ENCODE results near the gene TRIM9. TPM values are rescaled to one million over a fixed set of nuclear protein-coding genes. Genes with fewer than 3 reads are reported as not detected.
A peak's percentile ranks its signal among the peaks of the same experiment; 100 is the strongest.

Gene TRIM9
- total RNA-seq, 1 experiment from 2014 or later, result 2.6 TPM

DNA sequence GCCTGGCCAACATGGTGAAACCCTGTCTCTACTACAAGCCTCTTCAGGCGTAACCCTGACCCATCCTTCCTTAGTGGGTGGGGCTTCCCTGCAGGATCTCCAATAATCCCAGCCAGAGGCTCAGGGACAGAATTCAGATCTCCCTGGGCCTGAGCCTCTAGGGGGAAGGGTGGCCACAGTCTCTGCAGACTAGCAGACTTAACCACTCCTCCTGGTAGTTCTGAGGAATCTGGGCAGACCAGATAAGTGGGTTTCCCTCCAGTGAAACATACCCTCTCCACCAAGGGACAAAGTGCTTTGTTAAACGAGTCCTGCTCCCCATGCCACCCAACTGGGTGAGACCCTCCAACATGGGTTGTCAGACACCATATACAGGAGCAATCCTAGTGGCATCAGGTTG is 36.6 kb upstream of the TRIM9 start:
- ATAC-seq, result no peak
- H3F3A ChIP-seq (ENCODE audit: low read length, unreplicated experiment), result no peaks in the 10 kb centered on the region
- H4K20me1 ChIP-seq (ENCODE audit: low read length), result no peaks in the 10 kb centered on the region
- no peak overlapping the region for H3K27ac ChIP-seq (ENCODE audit: low read length)
- H3K27me3 ChIP-seq (ENCODE audit: low read length), result no peaks in the 10 kb centered on the region
- intact Hi-C loops (cut with micrococcal nuclease), result no loop called here
- H3K79me2 ChIP-seq (ENCODE audit: low read length), result no peaks in the 10 kb centered on the region
- TF ChIP-seq EZH2phosphoT487 (IDR thresholded peaks at IDR 0.05; ENCODE audit: borderline replicate concordance, low read length) (no peak), EZH2 (IDR thresholded peaks at IDR 0.05; ENCODE audit: low read length, unreplicated experiment) (no peak)
- TF ChIP-seq, protein P1, sequence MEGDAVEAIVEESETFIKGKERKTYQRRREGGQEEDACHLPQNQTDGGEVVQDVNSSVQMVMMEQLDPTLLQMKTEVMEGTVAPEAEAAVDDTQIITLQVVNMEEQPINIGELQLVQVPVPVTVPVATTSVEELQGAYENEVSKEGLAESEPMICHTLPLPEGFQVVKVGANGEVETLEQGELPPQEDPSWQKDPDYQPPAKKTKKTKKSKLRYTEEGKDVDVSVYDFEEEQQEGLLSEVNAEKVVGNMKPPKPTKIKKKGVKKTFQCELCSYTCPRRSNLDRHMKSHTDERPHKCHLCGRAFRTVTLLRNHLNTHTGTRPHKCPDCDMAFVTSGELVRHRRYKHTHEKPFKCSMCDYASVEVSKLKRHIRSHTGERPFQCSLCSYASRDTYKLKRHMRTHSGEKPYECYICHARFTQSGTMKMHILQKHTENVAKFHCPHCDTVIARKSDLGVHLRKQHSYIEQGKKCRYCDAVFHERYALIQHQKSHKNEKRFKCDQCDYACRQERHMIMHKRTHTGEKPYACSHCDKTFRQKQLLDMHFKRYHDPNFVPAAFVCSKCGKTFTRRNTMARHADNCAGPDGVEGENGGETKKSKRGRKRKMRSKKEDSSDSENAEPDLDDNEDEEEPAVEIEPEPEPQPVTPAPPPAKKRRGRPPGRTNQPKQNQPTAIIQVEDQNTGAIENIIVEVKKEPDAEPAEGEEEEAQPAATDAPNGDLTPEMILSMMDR (conservative IDR thresholded peaks at IDR 0.05; ENCODE audit: low read depth, low read length), result no peak
- H3K9ac ChIP-seq (ENCODE audit: low read length), result no peak overlapping the region
- no TSS peak for BruUV-seq (replicated peaks)
- DNase-seq, result peak; percentile 49
- H3K36me3 ChIP-seq (ENCODE audit: low read depth, low read length), result no peaks in the 10 kb centered on the region
- POLR2A ChIA-PET (ENCODE audit: unreplicated experiment), result no interaction called here
- H3K9me2 ChIP-seq (replicated peaks; ENCODE audit: low read length), result peaks cover 6% of the 10 kb centered on the region
- H3K4me1 ChIP-seq (ENCODE audit: insufficient read depth, low read length), result peaks cover 7% of the 10 kb centered on the region
- no peak overlapping the region for H2AFZ ChIP-seq (ENCODE audit: low read length)
- H3K4me3 ChIP-seq (ENCODE audit: low read length), result no peak overlapping the region
- CTCF ChIA-PET, result no interaction called here
- no peak overlapping the region for H3K4me2 ChIP-seq (ENCODE audit: low read length)
- no peaks in the 10 kb centered on the region for H3K9me3 ChIP-seq (ENCODE audit: low read length)

DNA sequence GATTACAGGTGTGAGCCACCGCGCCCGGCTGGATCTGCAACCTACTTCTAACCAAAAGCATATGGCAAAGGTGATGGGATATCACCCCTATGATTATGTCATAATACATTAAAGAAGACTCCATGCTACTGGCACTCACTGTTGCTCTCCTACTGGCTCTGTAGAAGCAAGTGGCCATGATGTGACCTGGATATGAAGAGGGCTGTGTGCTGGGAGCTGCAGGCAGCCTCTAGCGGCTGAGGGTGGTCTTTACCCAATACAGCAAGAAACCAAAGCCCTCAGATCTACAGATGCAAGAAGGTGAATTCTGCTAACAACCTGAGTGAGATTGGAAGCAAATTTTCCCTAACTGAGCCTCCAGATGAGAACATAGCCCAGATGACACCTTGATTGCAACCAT is 34.2 kb upstream of the TRIM9 start:
- Histone ChIP-seq H3K4me3 (ENCODE audit: low read length) (no peak overlapping the region), H4K20me1 (ENCODE audit: low read length) (no peaks in the 10 kb centered on the region), H3K4me2 (ENCODE audit: low read length) (no peak overlapping the region), H3K27me3 (ENCODE audit: low read length) (no peaks in the 10 kb centered on the region), H2AFZ (ENCODE audit: low read length) (no peak overlapping the region), H3K9me3 (ENCODE audit: low read length) (no peaks in the 10 kb centered on the region), H3K36me3 (ENCODE audit: low read depth, low read length) (no peaks in the 10 kb centered on the region), H3K9ac (ENCODE audit: low read length) (no peak overlapping the region), H3K79me2 (ENCODE audit: low read length) (no peaks in the 10 kb centered on the region), H3F3A (ENCODE audit: low read length, unreplicated experiment) (no peaks in the 10 kb centered on the region), H3K9me2 (replicated peaks; ENCODE audit: low read length) (peaks cover 6% of the 10 kb centered on the region), H3K4me1 (ENCODE audit: insufficient read depth, low read length) (peaks cover 7% of the 10 kb centered on the region), H3K27ac (ENCODE audit: low read length) (no peak overlapping the region)
- POLR2A ChIA-PET (ENCODE audit: unreplicated experiment), result no interaction called here
- ATAC-seq, result peak; percentile 71; the same call in 1 of the 2 replicates
- BruUV-seq (replicated peaks), result no TSS peak
- intact Hi-C loops (cut with micrococcal nuclease), result no loop called here
- CTCF ChIA-PET, result no interaction called here
- no peak for TF ChIP-seq EZH2 (IDR thresholded peaks at IDR 0.05; ENCODE audit: low read length, unreplicated experiment)
- TF ChIP-seq, protein P1 (conservative IDR thresholded peaks at IDR 0.05; ENCODE audit: low read depth, low read length), result peak; percentile 44; the same call in 1 of the 2 replicates
- DNase-seq, result no peak

DNA sequence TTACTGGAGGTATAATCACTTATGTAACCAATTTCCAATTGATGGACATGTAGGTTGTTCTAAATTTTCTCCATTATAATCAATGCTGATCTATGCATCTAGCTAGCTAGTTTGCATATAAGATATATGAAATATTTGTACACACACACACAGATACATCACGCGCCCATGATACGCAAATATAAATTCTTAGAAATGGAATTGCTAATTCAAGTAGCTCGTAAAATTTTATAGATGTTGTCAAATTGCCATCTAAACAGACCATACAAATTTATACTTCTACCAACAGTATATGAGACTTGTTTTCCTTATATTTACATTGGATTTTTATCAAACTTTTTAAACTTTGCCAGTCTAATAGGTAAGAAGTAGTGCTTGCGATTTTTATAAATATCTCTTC is 29.1 kb upstream of the TRIM9 start:
- intact Hi-C loops (cut with micrococcal nuclease), result no loop called here
- Histone ChIP-seq H4K20me1 (ENCODE audit: low read length) (no peaks in the 10 kb centered on the region), H3K9me3 (ENCODE audit: low read length) (no peaks in the 10 kb centered on the region), H3K36me3 (ENCODE audit: low read depth, low read length) (no peaks in the 10 kb centered on the region), H3K4me1 (ENCODE audit: insufficient read depth, low read length) (no peaks in the 10 kb centered on the region), H3K9ac (ENCODE audit: low read length) (no peak overlapping the region), H3K79me2 (ENCODE audit: low read length) (no peaks in the 10 kb centered on the region), H3K27me3 (ENCODE audit: low read length) (0 out of 2 replicates have a peak, but pooled peaks cover 10% of the 10 kb centered on the region), H3K4me2 (ENCODE audit: low read length) (no peak overlapping the region), H3F3A (ENCODE audit: low read length, unreplicated experiment) (no peaks in the 10 kb centered on the region), H2AFZ (ENCODE audit: low read length) (no peak overlapping the region), H3K9me2 (replicated peaks; ENCODE audit: low read length) (no peaks in the 10 kb centered on the region), H3K27ac (ENCODE audit: low read length) (no peak overlapping the region), H3K4me3 (ENCODE audit: low read length) (no peak overlapping the region)
- TF ChIP-seq, protein P1 (conservative IDR thresholded peaks at IDR 0.05; ENCODE audit: low read depth, low read length), result no peak
- TF ChIP-seq EZH2phosphoT487 (IDR thresholded peaks at IDR 0.05; ENCODE audit: borderline replicate concordance, low read length) (no peak), EZH2 (IDR thresholded peaks at IDR 0.05; ENCODE audit: low read length, unreplicated experiment) (no peak)
- ChIA-PET POLR2A (ENCODE audit: unreplicated experiment) (no interaction called here), CTCF (no interaction called here)
- ATAC-seq, result no peak
- BruUV-seq (replicated peaks), result no TSS peak
- no peak for DNase-seq
